Choroid plexus epithelial cell (primary cell): ENCODE measurements around the gene LIN52.

ENCODE experiments used
- DNase-seq: peaks from one replicate; pipeline ENCODE4 v3.0.0-alpha.2; 2010; ENCODE audit warnings: low read depth
- H3K4me3 ChIP-seq: 2 replicates; pipeline ENCODE4 v1.5.1; 2011; ENCODE audit warnings: low read depth, mild to moderate bottlenecking, control low read depth, low read length, moderate library complexity
- TF ChIP-seq, protein P1 (sequence below): conservative IDR thresholded peaks from 2 replicates; pipeline ENCODE4 v1.5.1; 2011; ENCODE audit warnings: low read depth, mild to moderate bottlenecking, control low read depth, inconsistent platforms, low read length, moderate library complexity

Gene LIN52, protein sequence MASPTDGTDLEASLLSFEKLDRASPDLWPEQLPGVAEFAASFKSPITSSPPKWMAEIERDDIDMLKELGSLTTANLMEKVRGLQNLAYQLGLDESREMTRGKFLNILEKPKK

DNA sequence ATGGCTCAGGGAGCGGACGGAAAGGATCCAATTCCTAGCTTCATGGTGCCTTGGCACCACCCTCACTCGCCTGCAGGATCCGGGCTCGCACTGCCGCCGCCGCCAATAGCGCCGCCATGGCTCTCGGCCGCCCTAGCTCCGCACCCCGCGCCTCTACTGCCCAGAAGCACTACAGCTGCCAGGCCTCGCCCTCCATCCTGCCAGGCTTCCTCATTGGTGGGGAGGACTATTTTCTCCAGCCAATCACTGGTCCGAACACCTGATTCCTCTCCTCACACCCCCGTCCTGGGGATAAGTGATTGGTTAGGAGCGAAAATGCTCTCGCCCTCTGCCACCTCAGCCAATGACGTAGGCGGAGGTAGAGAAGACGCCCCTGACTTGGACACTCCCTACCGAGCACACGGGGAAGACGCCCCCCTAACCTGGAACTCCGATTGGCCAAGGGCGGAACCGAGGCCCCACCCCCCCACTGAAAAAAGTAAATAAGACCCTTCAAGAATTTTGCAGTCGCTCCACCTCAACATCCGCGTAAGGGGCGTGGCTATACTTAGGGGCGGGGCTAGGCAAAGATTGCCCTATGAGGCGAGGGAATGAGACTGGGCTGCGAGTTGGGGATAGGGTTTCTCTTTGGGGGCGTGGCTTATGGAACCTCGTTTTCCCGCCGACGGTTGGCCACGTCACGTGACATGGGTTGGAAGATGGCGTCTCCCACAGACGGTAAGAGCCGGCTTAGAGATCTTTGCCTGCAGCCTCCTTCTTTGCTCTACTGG, at the start of gene LIN52, which contains the start of gene ALDH6A1:
LIN52 (plus strand) TSS at position 680 of the 770 bp plus-strand sequence; CDS start at position 699, 19 bp downstream.
ALDH6A1 (minus strand) TSS at position 177 of the 770 bp plus-strand sequence; CDS start at position 118, 59 bp downstream.
- TF ChIP-seq, protein P1, sequence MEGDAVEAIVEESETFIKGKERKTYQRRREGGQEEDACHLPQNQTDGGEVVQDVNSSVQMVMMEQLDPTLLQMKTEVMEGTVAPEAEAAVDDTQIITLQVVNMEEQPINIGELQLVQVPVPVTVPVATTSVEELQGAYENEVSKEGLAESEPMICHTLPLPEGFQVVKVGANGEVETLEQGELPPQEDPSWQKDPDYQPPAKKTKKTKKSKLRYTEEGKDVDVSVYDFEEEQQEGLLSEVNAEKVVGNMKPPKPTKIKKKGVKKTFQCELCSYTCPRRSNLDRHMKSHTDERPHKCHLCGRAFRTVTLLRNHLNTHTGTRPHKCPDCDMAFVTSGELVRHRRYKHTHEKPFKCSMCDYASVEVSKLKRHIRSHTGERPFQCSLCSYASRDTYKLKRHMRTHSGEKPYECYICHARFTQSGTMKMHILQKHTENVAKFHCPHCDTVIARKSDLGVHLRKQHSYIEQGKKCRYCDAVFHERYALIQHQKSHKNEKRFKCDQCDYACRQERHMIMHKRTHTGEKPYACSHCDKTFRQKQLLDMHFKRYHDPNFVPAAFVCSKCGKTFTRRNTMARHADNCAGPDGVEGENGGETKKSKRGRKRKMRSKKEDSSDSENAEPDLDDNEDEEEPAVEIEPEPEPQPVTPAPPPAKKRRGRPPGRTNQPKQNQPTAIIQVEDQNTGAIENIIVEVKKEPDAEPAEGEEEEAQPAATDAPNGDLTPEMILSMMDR, result no peak
- peak; percentile 100 for DNase-seq
- peak within 1 kb of the TSS; percentile 91 for H3K4me3 ChIP-seq

DNA sequence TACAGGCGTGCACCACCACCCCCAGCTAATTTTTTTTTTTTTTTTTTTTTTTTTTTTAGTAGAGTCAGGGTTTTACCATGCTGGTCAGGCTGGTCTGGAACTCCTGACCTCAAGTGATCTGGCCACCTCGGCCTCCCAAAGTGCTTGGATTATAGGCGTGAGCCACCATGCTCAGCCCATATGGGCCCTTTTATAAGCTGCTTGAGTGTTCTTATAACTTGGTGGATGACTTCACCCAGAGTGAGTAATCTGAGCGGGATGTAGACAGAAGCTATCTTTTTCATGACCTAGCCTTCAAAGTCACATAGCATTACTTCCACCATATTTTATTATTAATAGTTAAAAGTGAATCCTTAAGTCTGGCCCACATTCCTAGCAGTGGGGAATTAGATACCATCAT, 49.2 kb upstream of the LIN52 start:
- no peak overlapping the region for H3K4me3 ChIP-seq
- TF ChIP-seq, protein P1, result no peak
- DNase-seq, result peak; percentile 59

DNA sequence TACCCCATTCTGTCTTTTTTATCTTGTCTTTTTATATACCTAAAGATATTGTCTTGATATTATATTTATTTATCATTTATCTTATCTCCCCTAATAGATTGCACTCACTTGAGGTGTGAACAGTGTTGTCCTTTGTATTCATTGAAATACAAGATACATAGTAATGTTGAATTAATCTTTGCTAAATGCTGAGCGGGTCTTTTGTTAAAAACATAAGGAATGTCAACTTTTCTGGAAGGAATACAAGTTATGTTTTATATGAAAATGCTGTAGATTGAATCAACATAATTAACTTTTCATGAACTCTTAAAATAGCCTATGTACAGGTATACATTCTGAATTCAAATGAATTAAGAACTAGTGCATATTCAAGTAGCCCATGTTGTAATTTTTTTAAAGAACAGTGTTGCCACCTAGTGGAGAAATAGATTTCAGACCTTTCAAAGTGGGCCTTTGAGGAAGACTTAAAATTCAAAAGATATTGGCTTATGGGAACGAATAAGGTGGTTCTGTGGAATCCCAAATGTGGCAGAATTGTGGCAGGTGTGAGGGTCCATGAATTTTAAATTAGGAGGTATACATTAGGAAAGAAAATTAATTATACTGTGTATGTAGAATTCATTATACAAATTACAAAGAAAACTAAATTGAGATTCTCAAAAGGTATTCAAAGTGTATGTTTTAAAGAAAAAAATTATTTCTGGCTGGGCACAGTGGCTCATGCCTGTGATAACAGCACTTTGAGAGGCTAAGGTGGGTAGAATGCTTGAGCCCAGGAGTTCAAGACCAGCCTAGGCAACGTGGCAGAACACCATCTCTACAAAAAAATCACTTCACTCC, 46.5 kb upstream of the LIN52 start:
- TF ChIP-seq, protein P1, result peak; percentile 56
- peak; percentile 78 for DNase-seq
- no peak overlapping the region for H3K4me3 ChIP-seq

DNA sequence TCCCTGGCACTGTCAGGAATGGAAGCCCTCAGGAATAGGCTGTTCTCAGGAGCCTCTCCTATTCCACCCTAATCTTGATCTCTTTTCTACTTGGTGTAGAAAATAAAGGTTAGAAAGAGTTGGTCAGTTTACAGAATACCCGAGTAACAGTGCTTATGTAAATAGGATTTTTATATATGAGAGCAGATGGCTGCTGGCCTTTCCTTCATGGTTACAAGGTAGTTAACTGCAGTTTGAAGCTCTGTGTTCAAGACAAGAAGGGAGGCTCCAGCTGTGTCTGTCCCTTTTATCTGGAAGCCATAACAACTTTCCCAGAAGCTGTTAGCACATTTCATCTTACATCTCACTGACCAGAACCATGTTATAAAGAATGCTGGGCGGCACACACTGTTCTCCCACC, 42.5 kb upstream of the LIN52 start:
- no peak for DNase-seq
- TF ChIP-seq, protein P1, result no peak
- no peak overlapping the region for H3K4me3 ChIP-seq

DNA sequence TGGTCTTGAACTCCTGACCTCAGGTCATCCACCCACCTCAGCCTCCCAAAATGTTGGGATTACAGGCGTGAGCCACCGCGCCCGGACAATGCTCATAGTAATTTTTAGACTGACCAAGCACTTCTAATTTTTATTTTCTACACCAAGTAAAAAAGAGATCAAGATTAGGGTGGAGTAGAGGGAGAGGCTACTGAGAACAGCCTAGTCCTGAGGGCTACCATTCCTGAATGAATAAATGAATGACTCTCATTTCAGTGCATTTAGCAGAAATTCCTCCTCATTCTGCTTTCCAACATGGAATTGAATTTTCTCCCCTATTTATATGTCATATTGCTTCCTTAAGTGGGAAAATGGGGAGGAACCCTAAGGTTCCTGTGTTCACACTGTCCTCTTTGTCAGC, 39.2 kb upstream of the LIN52 start:
- DNase-seq, result no peak
- TF ChIP-seq, protein P1, result no peak
- no peak overlapping the region for H3K4me3 ChIP-seq

DNA sequence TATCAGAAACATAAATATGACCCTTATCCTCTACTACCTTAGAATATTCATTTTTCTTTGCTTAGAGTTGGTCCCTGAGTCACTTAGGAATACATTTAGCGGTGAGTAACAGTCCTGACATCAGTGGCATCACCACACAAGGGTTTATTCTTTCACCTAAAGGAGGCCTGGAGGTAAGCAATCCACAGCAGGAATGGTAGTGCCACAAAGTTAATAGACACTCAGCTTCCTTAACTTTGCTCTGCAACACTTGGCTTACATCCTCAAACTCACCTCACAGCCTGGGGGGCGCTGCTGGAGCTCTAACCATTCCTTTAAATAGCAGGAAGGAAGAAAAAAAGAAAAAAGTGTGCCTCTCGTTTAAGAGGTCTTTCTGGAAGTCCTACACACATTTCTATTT, 36.5 kb upstream of the LIN52 start:
- H3K4me3 ChIP-seq, result no peak overlapping the region
- peak; percentile 24 for DNase-seq

More for the DNA sequence above, 36.5 kb upstream of the LIN52 start:
- TF ChIP-seq, protein P1, result peak; percentile 32
